Measurements from ENCODE around the gene DHRS2. TPM values are rescaled to one million over a fixed set of nuclear protein-coding genes. Genes with fewer than 3 reads are reported as not detected.

Gene DHRS2
- total RNA-seq, 1 experiment from 2014 or later = 21.3 TPM

GRCh38 chr14:23650506-23650905 is 14.3 kb downstream of the DHRS2 start:
- Mint-ChIP-seq H3K27ac (ENCODE audit: unreplicated experiment) (no peak overlapping the region), H3K27me3 (ENCODE audit: insufficient read depth, unreplicated experiment) (peaks cover 3% of the 10 kb centered on the region), H3K36me3 (ENCODE audit: insufficient read depth, unreplicated experiment) (no peaks in the 10 kb centered on the region), H3K4me1 (ENCODE audit: low read depth, unreplicated experiment) (no peaks in the 10 kb centered on the region), H3K4me3 (ENCODE audit: unreplicated experiment) (no peak overlapping the region), H3K9me3 (ENCODE audit: unreplicated experiment) (no peaks in the 10 kb centered on the region)
- H3K4me3 ChIP-seq (ENCODE audit: low read depth, low read length) = no peak overlapping the region
- DNase-seq = no peak
- no peaks in the 10 kb centered on the region for H3K4me1 ChIP-seq
- no peak for TF ChIP-seq CTCF (IDR thresholded peaks at IDR 0.05; ENCODE audit: insufficient read depth in 1 of 2, low read depth in 1 of 2, low read length in 1 of 2, severe bottlenecking in 1 of 2, unreplicated experiment in 1 of 2)
- ChIA-PET CTCF (no interaction called here), POLR2A (no interaction called here)
- no peaks in the 10 kb centered on the region for H3K9me3 ChIP-seq
- BruUV-seq (replicated peaks) = no TSS peak
- no peaks in the 10 kb centered on the region for H3K36me3 ChIP-seq (ENCODE audit: control insufficient read depth, insufficient read depth, low read length)
- intact Hi-C loops (cut with micrococcal nuclease; ENCODE audit: unreplicated experiment) = loop anchor here (10.0 kb wide), 1 partner anchor 266 kb away; no protein-coding TSS in a partner anchor
- H3K27me3 ChIP-seq (replicated peaks; ENCODE audit: control insufficient read depth, insufficient read depth, low read length) = no peaks in the 10 kb centered on the region

- CTCF ChIA-PET = interaction anchor here (1.2 kb wide), 1 partner anchor 21 kb away, joined by 3 read pairs; no protein-coding TSS in a partner anchor
- Histone ChIP-seq H3K9me3 (no peaks in the 10 kb centered on the region), H3K27me3 (replicated peaks; ENCODE audit: control insufficient read depth, insufficient read depth, low read length) (no peaks in the 10 kb centered on the region), H3K4me1 (no peaks in the 10 kb centered on the region), H3K36me3 (ENCODE audit: control insufficient read depth, insufficient read depth, low read length) (no peaks in the 10 kb centered on the region), H3K4me3 (ENCODE audit: low read depth, low read length) (no peak overlapping the region)
- intact Hi-C loops (cut with micrococcal nuclease; ENCODE audit: unreplicated experiment) = loop anchor here (10.0 kb wide), 1 partner anchor 268 kb away; no protein-coding TSS in a partner anchor
- no peak for DNase-seq
- POLR2A ChIA-PET = no interaction called here
- TF ChIP-seq CTCF (IDR thresholded peaks at IDR 0.05; ENCODE audit: insufficient read depth in 1 of 2, low read depth in 1 of 2, low read length in 1 of 2, severe bottlenecking in 1 of 2, unreplicated experiment in 1 of 2) = no peak
- Mint-ChIP-seq H3K4me1 (ENCODE audit: low read depth, unreplicated experiment) (no peaks in the 10 kb centered on the region), H3K9me3 (ENCODE audit: unreplicated experiment) (no peaks in the 10 kb centered on the region), H3K4me3 (ENCODE audit: unreplicated experiment) (no peak overlapping the region), H3K36me3 (ENCODE audit: insufficient read depth, unreplicated experiment) (no peaks in the 10 kb centered on the region), H3K27me3 (ENCODE audit: insufficient read depth, unreplicated experiment) (peaks cover 3% of the 10 kb centered on the region), H3K27ac (ENCODE audit: unreplicated experiment) (no peak overlapping the region)
- BruUV-seq (replicated peaks) = no TSS peak
Measured at GRCh38 chr14:23653051-23653450, 16.9 kb downstream of the DHRS2 start.

- intact Hi-C loops (cut with micrococcal nuclease; ENCODE audit: unreplicated experiment) = loop anchor here (10.0 kb wide), 1 partner anchor 269 kb away; no protein-coding TSS in a partner anchor
- no TSS peak for BruUV-seq (replicated peaks)
Measured at GRCh38 chr14:23654231-23654630, 18.1 kb downstream of the DHRS2 start.

More at GRCh38 chr14:23654231-23654630, 18.1 kb downstream of the DHRS2 start:
- Histone ChIP-seq H3K27me3 (replicated peaks; ENCODE audit: control insufficient read depth, insufficient read depth, low read length) (no peaks in the 10 kb centered on the region), H3K4me1 (no peaks in the 10 kb centered on the region), H3K9me3 (no peaks in the 10 kb centered on the region), H3K36me3 (ENCODE audit: control insufficient read depth, insufficient read depth, low read length) (no peaks in the 10 kb centered on the region), H3K4me3 (ENCODE audit: low read depth, low read length) (no peak overlapping the region)
- ChIA-PET CTCF (no interaction called here), POLR2A (no interaction called here)
- Mint-ChIP-seq H3K36me3 (ENCODE audit: insufficient read depth, unreplicated experiment) (no peaks in the 10 kb centered on the region), H3K9me3 (ENCODE audit: unreplicated experiment) (no peaks in the 10 kb centered on the region), H3K4me3 (ENCODE audit: unreplicated experiment) (no peak overlapping the region), H3K4me1 (ENCODE audit: low read depth, unreplicated experiment) (no peaks in the 10 kb centered on the region), H3K27ac (ENCODE audit: unreplicated experiment) (no peak overlapping the region), H3K27me3 (ENCODE audit: insufficient read depth, unreplicated experiment) (no peaks in the 10 kb centered on the region)
- DNase-seq = no peak
- TF ChIP-seq CTCF (IDR thresholded peaks at IDR 0.05; ENCODE audit: insufficient read depth in 1 of 2, low read depth in 1 of 2, low read length in 1 of 2, severe bottlenecking in 1 of 2, unreplicated experiment in 1 of 2) = no peak

Measured in Caco-2 (cell line).